GM06990 (cell line): ENCODE results near the gene UBE2S.
"Not testable (repeated sequence)": the region's sequence is repeated elsewhere in the genome, so short reads cannot be mapped to it uniquely, and the experiment has no call there.

Source experiments
- DNase-seq: peaks from one replicate; pipeline ENCODE4 v3.0.0-alpha.2; 2011; ENCODE audit not compliant: insufficient read length; ENCODE audit errors: extremely low read depth
- H3K27me3 ChIP-seq: replicated peaks from 2 replicates; pipeline ENCODE4 v1.6.0; 2011; ENCODE audit warnings: low read length; ENCODE audit not compliant: control insufficient read depth, insufficient read depth
- H3K36me3 ChIP-seq: 2 replicates; pipeline ENCODE4 v1.5.1; 2011; ENCODE audit warnings: low read length; ENCODE audit not compliant: control insufficient read depth, insufficient read depth
- H3K4me3 ChIP-seq: replicated peaks from 2 replicates; pipeline ENCODE4 v1.5.1; 2011; ENCODE audit warnings: low read depth, mild to moderate bottlenecking, control low read depth, low read length
- CTCF ChIP-seq: IDR thresholded peaks from 2 replicates; pipeline ENCODE4 v1.5.1; 2011; ENCODE audit warnings: low read length, control low read depth, mild to moderate bottlenecking, inconsistent platforms; ENCODE audit not compliant: insufficient read depth, poor library complexity, severe bottlenecking

UBE2S gene

GRCh38 chr19:55426042-55426441, 18.5 kb upstream of the UBE2S start:
- no peaks in the 10 kb centered on the region for H3K36me3 ChIP-seq
- no peak for TF ChIP-seq CTCF
- no peak for DNase-seq
- H3K27me3 ChIP-seq = peaks cover 2% of the 10 kb centered on the region
- no peak overlapping the region for H3K4me3 ChIP-seq

GRCh38 chr19:55424518-55424917, 16.9 kb upstream of the UBE2S start:
- no peak for DNase-seq
- Histone ChIP-seq H3K27me3 (peaks cover 2% of the 10 kb centered on the region), H3K4me3 (no peak overlapping the region), H3K36me3 (no peaks in the 10 kb centered on the region)
- TF ChIP-seq CTCF = no peak

- no peaks in the 10 kb centered on the region for H3K36me3 ChIP-seq
- peaks cover 2% of the 10 kb centered on the region for H3K27me3 ChIP-seq
- TF ChIP-seq CTCF = no peak
- H3K4me3 ChIP-seq = no peak overlapping the region
- no peak for DNase-seq
These were observed 15.8 kb upstream of the UBE2S start for GRCh38 chr19:55423225-55424005.

GRCh38 chr19:55421281-55421680, 13.7 kb upstream of the UBE2S start:
- not testable (repeated sequence) for H3K36me3 ChIP-seq, H3K27me3 ChIP-seq, H3K4me3 ChIP-seq, DNase-seq

- TF ChIP-seq CTCF = no peak
- H3K4me3 ChIP-seq = no peak overlapping the region
- peaks cover 2% of the 10 kb centered on the region for H3K27me3 ChIP-seq
- H3K36me3 ChIP-seq = no peaks in the 10 kb centered on the region
- no peak for DNase-seq
These were observed 12.1 kb upstream of the UBE2S start for GRCh38 chr19:55419624-55420236.

- Histone ChIP-seq H3K27me3 (peaks cover 2% of the 10 kb centered on the region), H3K4me3 (no peak overlapping the region), H3K36me3 (no peaks in the 10 kb centered on the region)
- no peak for DNase-seq
- TF ChIP-seq CTCF = no peak
These were observed 11.5 kb upstream of the UBE2S start for GRCh38 chr19:55419103-55419502.
